Upper lobe of left lung (tissue), 6 donors: ENCODE data around the gene IRAK1. TPM values are rescaled to one million over a fixed set of nuclear protein-coding genes. Genes with fewer than 3 reads are reported as not detected.

Source experiments
- ATAC-seq, 2 donors: fragments of 200-7000 bp; cut with Tn5 transposase; one replicate each; pipeline ENCODE4 v1.9.1; 2022; ENCODE audit warnings: mild to moderate bottlenecking in 2 of 2, moderate library complexity in 2 of 2; ENCODE audit not compliant: low FRiP score in 2 of 2
- DNase-seq, 2 donors: peaks; one replicate each; pipeline ENCODE4 v3.0.0-alpha.2; 2019 to 2020
- H3K27ac ChIP-seq, 4 donors: fragments of 200-600 bp; sonication (generic); one replicate each; pipeline ENCODE4 v1.5.1; 2016 to 2019
- H3K27me3 ChIP-seq, 4 donors: fragments of 200-600 bp; sonication (generic); one replicate each; pipeline ENCODE4 v1.5.1; 2017 to 2019
- H3K36me3 ChIP-seq, 4 donors: fragments of 200-600 bp; sonication (generic); one replicate each; pipeline ENCODE4 v1.5.1; 2016 to 2019
- H3K4me1 ChIP-seq, 4 donors: fragments of 200-600 bp; sonication (generic); one replicate each; pipeline ENCODE4 v1.5.1; 2018 to 2019
- H3K4me3 ChIP-seq, 4 donors: fragments of 200-600 bp; sonication (generic); one replicate each; pipeline ENCODE4 v1.5.1; 2017 to 2019; ENCODE audit warnings: mild to moderate bottlenecking in 2 of 4, moderate library complexity in 1 of 4
- H3K9me3 ChIP-seq, 4 donors: fragments of 200-600 bp; sonication (generic); one replicate each; pipeline ENCODE4 v1.5.1; 2018 to 2019
- CTCF ChIP-seq, 6 experiments: fragments of 450-650 bp in 4 of 6; fragments of 200-600 bp in 2 of 6; sonication (generic) in 2 of 6; IDR thresholded peaks; one replicate each; pipeline ENCODE4 v1.5.1; 2016 to 2019; ENCODE audit warnings: antibody characterized with exemption in 6 of 6
- EP300 ChIP-seq, 4 donors: sonication (generic); formaldehyde crosslinking; IDR thresholded peaks; one replicate each; pipeline ENCODE4 v1.5.1; 2017; ENCODE audit warnings: antibody characterized with exemption in 4 of 4, control low read depth in 2 of 4
- POLR2A ChIP-seq, 4 donors: fragments of 450-650 bp; IDR thresholded peaks; one replicate each; pipeline ENCODE4 v1.5.1; 2016 to 2017; ENCODE audit warnings: antibody characterized with exemption in 4 of 4, mild to moderate bottlenecking in 2 of 4
- POLR2AphosphoS5 ChIP-seq, 2 donors: sonication (generic); formaldehyde crosslinking; IDR thresholded peaks; one replicate each; pipeline ENCODE4 v1.5.1; 2017; ENCODE audit warnings: antibody characterized with exemption in 2 of 2
- WGBS, 2 donors: methylation state at CpG; one replicate each; pipeline ENCODE4 v1.1.5; 2017 to 2018; 5-methylcytosine and 5-hydroxymethylcytosine counted together
- total RNA-seq, 6 donors: library from RNA; depleted of rRNA in 4 of 6; stranded (reverse); fragments of >200 nt in 4 of 6; gene quantifications; one replicate each; pipeline versions ENCODE4 v1.1.0 to v1.2.1, GENCODE V29; 2016 to 2021
- donor health status: DM: no; HTN: no; CAD: no; lungs with moderate emphysema.
- donor health status: DM: no; HTN: yes; CAD: no; lungs with severe emphysema.

The IRAK1 gene
- total RNA-seq, 6 donors from 2014 or later = 49.4 to 236 (median 125) TPM

GRCh38 chrX:153993978-153994377 lies 25.7 kb downstream of the IRAK1 start:
- H3K4me1 ChIP-seq = no peaks in the 10 kb centered on the region
- no peaks in the 10 kb centered on the region for H3K36me3 ChIP-seq
- H3K9me3 ChIP-seq = peaks cover 0 to 5% (median 0%) of the 10 kb centered on the region in 4 donors
- WGBS, 2 donors = 90% methylated on average over 9 to 10 of the region's 10 CpGs
- no peak for ATAC-seq
- TF ChIP-seq POLR2AphosphoS5 (IDR thresholded peaks at IDR 0.05) (no peak), POLR2A (IDR thresholded peaks at IDR 0.05) (no peak), CTCF (IDR thresholded peaks at IDR 0.05) (no peak), EP300 (IDR thresholded peaks at IDR 0.05) (no peak)
- no peaks in the 10 kb centered on the region for H3K27me3 ChIP-seq
- no peak for DNase-seq
- H3K27ac ChIP-seq = no peak overlapping the region
- no peak overlapping the region for H3K4me3 ChIP-seq

- no peak for ATAC-seq
These were observed 26.6 kb downstream of the IRAK1 start for GRCh38 chrX:153993079-153993478.

GRCh38 chrX:153992180-153992579 lies 27.5 kb downstream of the IRAK1 start:
- ATAC-seq (no peak), DNase-seq (peak in 1 of 2 donors; percentile 28)
- H3K9me3 ChIP-seq = peaks cover 0 to 5% (median 0%) of the 10 kb centered on the region in 4 donors
- TF ChIP-seq EP300 (IDR thresholded peaks at IDR 0.05) (no peak), POLR2AphosphoS5 (IDR thresholded peaks at IDR 0.05) (no peak), CTCF (IDR thresholded peaks at IDR 0.05) (no peak), POLR2A (IDR thresholded peaks at IDR 0.05) (no peak)
- H3K36me3 ChIP-seq = no peaks in the 10 kb centered on the region
- no peak overlapping the region for H3K4me3 ChIP-seq
- H3K4me1 ChIP-seq = no peaks in the 10 kb centered on the region
- 81 to 84% methylated on average over 8 of the region's 8 CpGs for WGBS, 2 donors
- H3K27me3 ChIP-seq = no peaks in the 10 kb centered on the region
- H3K27ac ChIP-seq = no peak overlapping the region

More at GRCh38 chrX:153993079-153993478, 26.6 kb downstream of the IRAK1 start:
- whole genome bisulfite sequencing, 2 donors = 80 to 92% methylated on average over 1 to 10 of the region's 12 CpGs
- H3K4me1 ChIP-seq = no peaks in the 10 kb centered on the region
- DNase-seq = no peak
- TF ChIP-seq EP300 (IDR thresholded peaks at IDR 0.05) (no peak), CTCF (IDR thresholded peaks at IDR 0.05) (no peak), POLR2A (IDR thresholded peaks at IDR 0.05) (no peak), POLR2AphosphoS5 (IDR thresholded peaks at IDR 0.05) (no peak)
- no peak overlapping the region for H3K4me3 ChIP-seq
- peaks cover 0 to 5% (median 0%) of the 10 kb centered on the region in 4 donors for H3K9me3 ChIP-seq
- no peaks in the 10 kb centered on the region for H3K36me3 ChIP-seq
- no peaks in the 10 kb centered on the region for H3K27me3 ChIP-seq
- H3K27ac ChIP-seq = no peak overlapping the region

- Histone ChIP-seq H3K9me3 (peaks cover 0 to 5% (median 0%) of the 10 kb centered on the region in 4 donors), H3K4me1 (no peaks in the 10 kb centered on the region), H3K27ac (no peak overlapping the region), H3K4me3 (no peak overlapping the region), H3K36me3 (no peaks in the 10 kb centered on the region), H3K27me3 (no peaks in the 10 kb centered on the region)
- 98 to 100% methylated on average over 3 of the region's 3 CpGs for WGBS, 2 donors
- ATAC-seq (no peak), DNase-seq (no peak)
- TF ChIP-seq CTCF (IDR thresholded peaks at IDR 0.05) = no peak
- no peak for TF ChIP-seq POLR2A (IDR thresholded peaks at IDR 0.05)
- no peak for TF ChIP-seq POLR2AphosphoS5 (IDR thresholded peaks at IDR 0.05)
- no peak for TF ChIP-seq EP300 (IDR thresholded peaks at IDR 0.05)
These were observed 28.6 kb downstream of the IRAK1 start for GRCh38 chrX:153991013-153991580.
